NCI-H1417 (cell line): ENCODE measurements around the gene CELSR1.
A peak's percentile ranks its signal among the peaks of the same experiment; 100 is the strongest.
"Not testable (repeated sequence)": the region's sequence is repeated elsewhere in the genome, so short reads cannot be mapped to it uniquely, and the experiment has no call there.

Source experiments
- DNase-seq, 3 experiments: peaks; one replicate each; lab custom pipeline; 2025; lab: John Stamatoyannopoulos, UW

Gene CELSR1

GRCh38 chr22:46422896-46423295 is 114.5 kb downstream of the CELSR1 start:
- no peak for DNase-seq

DNA sequence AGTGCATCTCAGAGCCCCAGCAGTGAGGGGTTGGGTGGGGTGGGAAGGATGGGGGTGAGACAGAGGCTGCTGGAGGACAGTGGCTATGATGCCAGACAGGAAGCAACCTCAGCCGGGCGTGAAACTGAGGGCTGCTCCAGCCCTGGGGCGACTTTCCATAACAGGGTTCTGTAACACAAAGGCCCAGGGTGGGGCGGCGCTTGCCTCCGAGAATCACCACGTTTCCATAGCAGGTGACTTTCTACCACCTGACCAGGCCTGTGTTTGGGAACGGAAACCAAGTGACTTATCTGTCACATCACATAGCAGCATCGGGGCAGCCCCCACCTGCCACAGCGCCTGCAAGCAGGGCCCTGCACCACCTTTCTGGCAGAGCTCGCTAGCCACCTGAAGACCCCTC is 116.2 kb downstream of the CELSR1 start:
- peak in 2 of 3 experiments; percentile 66 to 70 for DNase-seq

DNA sequence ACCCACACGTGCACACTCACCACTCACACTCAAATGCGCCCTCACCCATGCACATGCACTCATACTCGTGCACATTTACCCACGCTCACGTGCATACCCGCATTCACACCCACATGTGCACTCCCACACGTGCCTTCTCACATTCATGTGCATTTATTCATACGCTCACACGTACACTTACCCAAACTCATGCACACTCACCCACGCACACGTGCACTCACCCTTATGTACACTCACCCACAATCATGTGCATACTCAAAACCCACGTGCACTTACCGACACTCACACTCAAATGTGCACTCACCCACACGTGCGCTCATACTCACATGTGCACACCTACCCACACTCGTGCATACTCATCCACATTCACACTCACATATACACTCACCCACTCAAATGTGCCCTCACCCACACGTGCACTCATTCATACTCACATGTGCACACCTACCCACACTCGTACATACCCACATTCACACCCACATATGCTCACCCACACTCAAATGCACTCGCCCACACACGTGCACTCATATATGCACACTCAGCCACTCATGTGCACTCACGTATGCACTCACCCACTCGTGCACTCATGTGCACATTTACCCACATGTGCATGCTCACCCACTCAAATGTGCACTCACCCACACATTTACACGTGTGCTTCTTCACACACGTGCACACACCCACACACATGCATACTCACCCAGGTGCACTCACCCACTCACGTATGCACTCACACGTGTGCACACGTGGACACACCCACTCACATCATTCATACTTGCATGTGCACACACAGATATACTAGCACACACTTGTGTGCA is 117.5 kb downstream of the CELSR1 start:
- no peak for DNase-seq

GRCh38 chr22:46418827-46419226 is 118.6 kb downstream of the CELSR1 start:
- DNase-seq: no peak

- DNase-seq: no peak
Measured at GRCh38 chr22:46417769-46418168, 119.7 kb downstream of the CELSR1 start.

- no peak for DNase-seq
Measured at GRCh38 chr22:46416891-46417580, 120.4 kb downstream of the CELSR1 start.

DNA sequence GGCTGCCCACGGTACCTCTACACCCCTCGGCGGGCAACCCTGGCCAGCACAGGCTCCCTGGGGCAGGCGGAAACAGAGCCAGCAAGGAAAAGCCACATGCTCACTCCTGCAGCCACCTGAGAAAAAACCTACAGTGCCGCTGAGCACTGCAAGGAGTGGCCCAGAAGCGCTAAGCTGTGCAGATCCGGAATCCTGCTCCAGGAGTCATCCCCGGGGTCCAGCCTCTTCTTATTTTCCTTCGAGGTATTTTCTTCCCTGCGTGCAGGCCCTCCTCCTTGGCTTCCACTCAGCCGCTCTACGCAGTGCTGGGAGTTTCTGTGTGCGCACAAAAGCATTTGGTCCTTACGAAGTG is 120.9 kb downstream of the CELSR1 start:
- DNase-seq: no peak

GRCh38 chr22:46415776-46416519 is 121.5 kb downstream of the CELSR1 start:
- peak in 1 of 3 experiments; percentile 3 for DNase-seq

DNA sequence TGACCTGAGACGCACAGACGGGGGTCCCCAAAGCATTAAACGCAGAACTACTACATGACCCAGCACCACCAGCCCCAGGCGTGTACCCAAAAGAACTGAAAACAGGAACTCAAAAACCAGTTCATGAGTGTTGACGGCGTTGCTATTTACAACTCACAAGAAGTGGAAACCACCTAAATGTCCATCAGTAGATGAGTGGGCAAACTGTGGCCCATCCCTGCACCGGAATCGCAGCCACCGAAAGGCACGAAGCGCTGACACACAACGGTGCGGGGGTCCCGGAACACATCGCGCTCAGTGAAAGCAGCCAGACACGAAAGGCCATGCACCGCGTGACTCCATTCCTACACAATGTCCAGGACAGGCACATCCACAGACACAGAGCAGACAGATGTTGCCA is 122.7 kb downstream of the CELSR1 start:
- no peak for DNase-seq

- no peak for DNase-seq
Measured at GRCh38 chr22:46413725-46414379, 123.6 kb downstream of the CELSR1 start.

DNA sequence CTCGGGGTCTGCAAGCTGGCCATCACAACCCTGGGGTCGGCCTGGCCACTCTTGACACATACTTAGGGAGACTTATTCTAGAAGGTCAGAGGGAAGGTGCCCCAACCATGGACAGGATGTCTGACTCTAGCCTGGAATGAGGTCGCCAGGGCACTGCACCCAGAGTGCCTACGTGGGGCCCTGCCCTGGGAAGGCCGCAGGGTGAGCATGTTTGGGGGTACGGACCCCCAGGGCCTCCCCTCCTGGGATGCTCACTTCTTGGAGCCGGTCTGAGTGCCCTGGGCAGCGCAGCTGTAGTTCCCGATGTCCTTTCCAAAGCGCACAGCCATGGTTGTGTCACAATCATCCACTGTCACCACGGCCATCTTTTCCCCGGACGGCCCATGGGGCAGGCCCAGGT is 126.1 kb downstream of the CELSR1 start:
- DNase-seq: no peak

DNA sequence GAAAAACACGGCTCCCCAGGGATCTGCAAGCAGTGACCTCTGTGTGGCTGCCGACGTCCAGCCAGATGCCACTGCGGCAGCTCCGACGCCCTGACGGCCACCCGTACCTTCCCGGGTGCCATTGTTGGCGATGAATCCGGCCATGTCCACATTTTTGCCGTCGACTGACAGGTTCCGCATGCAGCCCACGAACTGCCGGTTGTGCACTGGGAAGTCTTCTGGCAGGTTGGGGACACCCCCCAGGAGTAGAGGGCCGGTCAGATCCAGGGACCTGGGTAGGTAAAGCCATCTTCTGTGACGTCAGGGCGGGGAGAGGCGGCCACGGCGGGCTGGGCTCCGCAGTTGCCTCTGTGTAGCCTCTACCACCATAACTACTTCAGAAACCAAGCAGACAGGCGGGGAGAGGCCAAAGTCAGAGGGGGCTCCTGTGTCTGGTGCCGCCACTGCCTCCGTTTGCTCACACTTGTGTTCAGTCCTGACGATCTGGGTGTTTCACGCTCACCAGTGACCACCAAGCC is 127.1 kb downstream of the CELSR1 start:
- no peak for DNase-seq

- no peak for DNase-seq
Measured at GRCh38 chr22:46409631-46410210, 127.7 kb downstream of the CELSR1 start.

DNA sequence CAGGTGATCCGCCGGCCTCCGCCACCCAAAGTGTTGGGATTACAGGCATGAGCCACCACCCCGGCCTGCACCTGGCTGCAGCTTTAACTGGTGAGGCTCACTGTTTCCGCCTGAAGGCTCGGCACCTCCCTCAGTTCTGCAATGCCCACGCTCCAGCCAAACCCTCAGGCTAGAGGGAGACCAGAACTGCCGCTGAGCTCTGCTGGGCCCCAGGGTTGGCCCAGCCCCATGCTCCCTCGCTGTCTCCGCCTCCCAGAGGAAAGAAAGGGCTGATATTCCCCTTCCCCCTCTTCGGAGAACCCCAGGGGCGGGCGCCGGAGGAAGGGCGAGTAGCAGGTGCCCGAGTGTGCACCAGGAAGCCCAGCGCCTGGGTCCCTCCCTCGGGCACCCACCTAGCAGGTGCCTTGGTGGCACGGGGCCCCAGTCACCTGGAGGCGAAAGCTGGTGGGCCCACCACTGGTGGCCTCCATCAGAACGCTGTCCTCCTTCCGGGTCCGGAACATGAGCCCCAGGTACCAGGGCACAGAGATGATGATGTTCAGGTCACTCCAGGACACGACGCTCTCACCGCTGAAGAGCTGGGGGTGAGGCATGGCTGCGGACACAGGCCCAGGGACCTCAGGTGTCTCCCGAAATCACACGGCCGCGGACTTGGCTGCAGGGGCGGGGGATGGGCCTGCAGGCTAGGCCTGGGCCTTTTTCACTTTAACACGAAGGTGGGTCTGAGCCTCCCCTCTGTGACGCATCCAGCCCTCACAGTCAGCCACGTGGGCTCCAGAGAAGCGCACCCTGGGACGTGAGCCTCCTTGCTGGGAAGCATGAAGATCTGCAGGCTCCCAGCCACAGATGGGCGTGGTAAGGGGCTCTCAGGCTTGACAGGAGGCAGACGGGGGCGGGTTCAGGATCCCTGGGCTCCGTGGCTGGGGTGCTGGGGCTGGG is 128.6 kb downstream of the CELSR1 start:
- no peak for DNase-seq

DNA sequence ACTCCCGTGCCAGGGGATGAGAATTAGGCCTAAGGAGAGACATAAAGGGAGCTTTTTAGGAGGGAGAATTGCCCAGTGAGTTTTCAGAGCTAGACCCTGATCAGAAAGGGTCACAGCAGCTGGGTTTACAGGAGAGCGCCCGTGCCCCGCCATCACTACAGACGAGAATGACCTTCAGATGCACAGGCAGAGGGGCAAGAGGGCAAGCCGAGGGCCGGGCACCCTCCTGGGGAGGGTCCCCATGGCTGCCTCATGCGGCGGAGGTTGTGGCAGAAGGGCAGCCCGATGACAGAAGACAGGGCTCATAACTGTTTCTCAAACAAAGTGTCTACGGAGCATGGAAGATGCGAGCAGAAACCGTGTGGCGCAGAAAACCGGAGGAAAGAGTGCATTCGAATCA is 129.7 kb downstream of the CELSR1 start:
- no peak for DNase-seq

GRCh38 chr22:46406791-46407190 is 130.6 kb downstream of the CELSR1 start:
- DNase-seq: no peak

DNA sequence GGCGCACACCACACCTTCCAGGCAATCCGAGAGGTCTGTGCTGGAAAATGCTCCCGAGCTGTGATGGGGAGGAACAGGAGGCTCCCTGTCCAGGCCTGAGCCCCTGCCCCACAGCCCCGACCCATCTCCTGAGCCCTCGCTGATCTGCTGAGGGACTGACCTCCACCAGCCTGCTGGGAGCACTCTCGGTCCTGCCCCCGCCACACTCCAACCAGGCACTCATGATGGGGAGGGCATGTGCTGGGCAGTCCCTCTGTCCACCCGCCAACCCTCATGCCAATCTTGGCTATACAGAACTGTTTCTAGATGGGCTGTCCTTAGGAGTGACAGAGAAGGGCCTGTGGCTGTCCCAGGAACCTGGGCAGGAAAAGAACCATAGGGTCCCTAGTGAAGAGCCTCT is 131.1 kb downstream of the CELSR1 start:
- no peak for DNase-seq

DNA sequence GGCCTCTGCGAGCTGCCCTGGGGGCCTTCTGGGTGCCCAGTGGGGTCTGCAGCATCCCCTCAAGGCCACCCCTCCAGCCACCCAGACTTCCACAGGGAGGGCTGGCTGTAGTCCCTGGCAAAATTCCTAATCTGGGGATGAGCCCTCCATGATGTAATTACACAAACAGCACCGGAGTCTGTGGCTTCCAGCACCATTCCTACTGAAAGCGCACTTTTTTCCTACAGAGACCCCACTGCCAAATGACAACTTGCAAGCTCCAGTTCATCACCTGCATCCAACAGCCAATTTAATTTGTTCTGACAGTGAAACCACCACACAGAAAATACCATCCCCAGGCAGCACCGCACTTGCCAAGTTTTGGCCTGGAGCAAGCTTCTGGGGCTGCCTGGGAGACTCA is 131.5 kb downstream of the CELSR1 start:
- no peak for DNase-seq

- DNase-seq: not testable (repeated sequence)
Measured at GRCh38 chr22:46403880-46404279, 133.5 kb downstream of the CELSR1 start.

DNA sequence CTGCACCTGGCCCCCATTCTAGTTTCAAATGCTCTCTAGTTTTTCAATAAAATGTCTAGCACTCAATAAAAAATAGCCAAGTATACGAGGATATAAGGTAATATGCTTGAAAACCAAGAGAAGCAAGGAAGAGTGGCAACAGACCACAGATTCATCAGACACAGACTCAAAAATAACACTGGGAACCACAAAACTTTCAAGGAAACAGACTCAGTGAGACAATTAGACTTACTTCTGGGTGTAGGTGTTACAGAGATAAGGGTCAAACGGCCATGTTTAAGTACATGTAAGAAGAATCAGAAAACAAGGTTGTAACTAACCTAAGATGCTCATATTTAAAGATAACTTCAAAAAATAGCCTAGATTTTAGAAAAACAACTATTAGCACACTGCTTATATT is 134.9 kb downstream of the CELSR1 start:
- DNase-seq: no peak

DNA sequence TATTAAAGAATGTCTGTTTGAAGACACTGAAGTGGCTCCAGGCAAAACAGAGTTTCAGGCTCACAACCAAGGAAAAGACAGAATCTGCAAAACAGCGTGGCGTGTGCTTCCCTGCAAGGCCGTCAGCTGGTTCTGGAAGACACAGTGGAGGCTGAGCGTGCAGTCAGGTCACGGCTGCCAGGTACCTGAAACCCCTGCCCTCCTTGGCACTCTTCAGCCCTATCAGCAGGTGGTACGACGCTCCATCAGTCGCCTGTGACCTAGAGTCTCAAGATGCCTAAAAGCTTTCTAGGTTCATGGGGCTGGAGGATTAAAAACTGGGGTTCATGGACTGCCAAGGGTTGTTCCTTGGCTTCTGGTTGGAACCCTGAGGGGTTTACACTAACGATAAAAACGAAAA is 136.1 kb downstream of the CELSR1 start:
- DNase-seq: no peak
